ENCODE results near the gene TNFSF10. TPM values are rescaled to one million over a fixed set of nuclear protein-coding genes. Genes with fewer than 3 reads are reported as not detected.

TNFSF10 gene
- total RNA-seq, 3 donors from 2014 or later: 12.9 to 24.3 (median 18.8) TPM

DNA sequence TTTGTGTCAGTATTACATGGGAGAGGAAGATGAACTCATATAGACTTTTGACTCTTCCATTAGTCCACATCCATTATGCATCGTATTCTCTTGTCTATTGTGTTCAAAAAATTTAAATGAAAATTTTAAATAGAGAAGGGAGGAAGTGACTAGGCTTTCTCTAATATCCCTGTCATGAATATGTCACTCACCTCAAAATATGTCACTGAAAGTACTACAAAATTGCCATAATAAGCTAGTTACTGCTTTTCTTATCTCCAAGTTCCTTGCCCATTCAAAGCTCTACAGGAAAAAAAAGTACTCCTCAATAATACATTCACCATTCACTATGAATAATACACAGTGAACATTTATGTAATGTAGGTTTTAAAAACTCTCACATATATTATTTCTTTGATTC is 52.6 kb downstream of the TNFSF10 start:
- no peak for DNase-seq
- Mint-ChIP-seq H3K4me1 (ENCODE audit: low read depth) (no peaks in the 10 kb centered on the region), H3K36me3 (ENCODE audit: insufficient read depth) (no peaks in the 10 kb centered on the region), H3K27me3 (ENCODE audit: low read depth) (peaks cover 2% of the 10 kb centered on the region), H3K4me3 (no peak overlapping the region), H3K9me3 (no peaks in the 10 kb centered on the region)
- no peak for ATAC-seq

DNA sequence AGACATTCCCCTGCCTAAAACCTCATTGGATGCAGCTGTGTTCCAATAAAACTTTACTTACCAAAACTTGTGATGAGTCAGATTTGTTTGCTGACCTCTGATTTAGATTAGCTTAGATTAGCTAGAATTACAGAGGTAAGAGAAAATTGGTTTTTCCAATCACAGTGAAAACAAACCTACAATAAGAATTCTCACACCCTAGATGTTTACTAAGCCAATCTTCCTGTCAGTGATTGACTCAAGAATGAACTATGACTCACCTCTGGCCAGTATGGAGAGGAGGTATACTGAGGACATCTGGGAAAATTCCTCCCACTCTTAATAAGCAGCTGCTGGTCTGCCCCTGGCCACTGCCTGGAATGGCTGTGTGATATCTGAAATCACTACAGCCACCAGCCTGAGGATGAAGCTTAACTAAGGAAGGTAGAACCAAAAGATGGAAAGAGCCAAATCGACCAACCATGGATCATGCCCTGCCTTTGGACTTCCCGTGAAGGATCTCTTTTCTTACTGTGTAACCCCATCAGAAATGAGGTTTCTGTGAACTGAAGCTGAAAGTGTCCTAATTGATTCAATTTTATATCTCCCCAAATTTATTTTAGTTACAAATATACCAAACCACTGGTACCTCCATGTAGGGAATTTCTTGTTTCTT is 55.9 kb downstream of the TNFSF10 start:
- ATAC-seq (no peak), DNase-seq (no peak)
- peaks cover 2% of the 10 kb centered on the region for H3K27me3 Mint-ChIP-seq (ENCODE audit: low read depth)
- H3K4me3 Mint-ChIP-seq: no peak overlapping the region
- H3K9me3 Mint-ChIP-seq: no peaks in the 10 kb centered on the region
- no peaks in the 10 kb centered on the region for H3K36me3 Mint-ChIP-seq (ENCODE audit: insufficient read depth)
- H3K4me1 Mint-ChIP-seq (ENCODE audit: low read depth): no peaks in the 10 kb centered on the region

DNA sequence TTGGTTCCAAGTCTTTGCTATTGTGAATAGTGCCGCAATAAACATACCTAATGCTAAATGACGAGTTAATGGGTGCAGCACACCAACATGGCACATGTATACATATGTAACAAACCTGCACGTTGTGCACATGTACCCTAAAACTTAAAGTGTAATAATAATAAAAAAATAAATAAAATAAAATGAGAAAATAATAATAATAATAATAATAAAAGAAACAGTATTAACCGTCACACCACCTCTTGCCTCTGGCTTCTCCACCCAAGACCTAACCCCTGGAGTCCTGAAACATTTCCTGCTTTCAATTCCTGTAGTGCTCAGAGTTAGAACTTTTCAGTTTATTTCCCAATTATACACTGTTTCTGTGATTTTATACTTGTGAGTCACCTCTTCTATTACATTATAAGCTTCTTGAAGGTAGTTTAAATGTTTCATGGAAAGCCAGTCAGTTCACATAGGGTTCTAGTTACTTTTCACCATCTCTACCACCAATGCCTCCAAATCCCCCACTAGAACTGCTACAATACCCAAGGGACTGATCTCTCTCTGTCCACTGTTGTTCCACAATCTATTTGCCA is 56.6 kb downstream of the TNFSF10 start:
- no peaks in the 10 kb centered on the region for H3K9me3 Mint-ChIP-seq
- no peaks in the 10 kb centered on the region for H3K36me3 Mint-ChIP-seq (ENCODE audit: insufficient read depth)
- H3K4me1 Mint-ChIP-seq (ENCODE audit: low read depth): peaks cover 3% of the 10 kb centered on the region
- no peak for DNase-seq
- H3K27me3 Mint-ChIP-seq (ENCODE audit: low read depth): peaks cover 2% of the 10 kb centered on the region
- no peak overlapping the region for H3K4me3 Mint-ChIP-seq
- ATAC-seq: no peak

DNA sequence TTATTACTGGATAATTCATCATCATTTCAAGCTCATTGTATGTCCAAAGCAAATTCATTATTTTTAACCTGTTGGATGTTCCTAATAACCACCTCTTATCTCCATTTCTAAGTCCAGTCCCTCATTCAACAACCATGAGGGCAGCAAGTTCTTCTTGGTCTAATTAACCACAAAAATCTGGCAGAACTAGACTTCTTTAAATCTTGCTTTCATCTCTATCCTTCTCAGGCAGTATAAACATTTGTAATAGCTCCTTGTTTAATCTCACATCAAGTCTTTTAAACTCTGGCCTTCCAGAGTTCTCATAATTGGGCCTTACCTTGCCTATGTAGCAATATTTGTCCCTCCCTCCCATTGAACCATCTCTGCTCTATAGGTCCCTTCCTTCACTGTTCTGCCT is 57.9 kb downstream of the TNFSF10 start:
- H3K4me3 Mint-ChIP-seq: no peak overlapping the region
- H3K9me3 Mint-ChIP-seq: no peaks in the 10 kb centered on the region
- peaks cover 2% of the 10 kb centered on the region for H3K27me3 Mint-ChIP-seq (ENCODE audit: low read depth)
- DNase-seq (no peak), ATAC-seq (no peak)
- no peaks in the 10 kb centered on the region for H3K36me3 Mint-ChIP-seq (ENCODE audit: insufficient read depth)
- peaks cover 4% of the 10 kb centered on the region for H3K4me1 Mint-ChIP-seq (ENCODE audit: low read depth)

DNA sequence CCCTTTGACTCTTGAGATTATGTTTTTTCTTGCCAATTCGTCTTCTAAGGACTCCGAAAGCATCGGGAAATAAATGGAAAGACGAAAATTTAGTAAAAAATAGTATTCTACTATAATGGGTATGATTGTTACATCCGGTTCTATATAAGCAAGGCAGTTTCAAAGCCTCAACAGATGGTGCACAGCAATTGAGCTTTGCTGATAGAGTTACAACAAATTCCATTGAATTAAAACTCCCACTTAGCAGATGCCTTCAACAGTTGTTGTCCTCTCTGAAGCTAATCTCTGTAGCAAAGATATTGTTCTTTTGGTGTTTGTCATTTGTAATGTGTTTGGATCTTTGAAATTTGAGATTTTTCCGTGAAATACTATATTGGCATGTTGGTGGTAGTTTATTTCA is 58.9 kb downstream of the TNFSF10 start:
- H3K4me3 Mint-ChIP-seq: no peak overlapping the region
- no peak for ATAC-seq
- DNase-seq: no peak
- peaks cover 2% of the 10 kb centered on the region for H3K27me3 Mint-ChIP-seq (ENCODE audit: low read depth)
- no peaks in the 10 kb centered on the region for H3K36me3 Mint-ChIP-seq (ENCODE audit: insufficient read depth)
- H3K4me1 Mint-ChIP-seq (ENCODE audit: low read depth): peaks cover 4% of the 10 kb centered on the region
- H3K9me3 Mint-ChIP-seq: no peaks in the 10 kb centered on the region

DNA sequence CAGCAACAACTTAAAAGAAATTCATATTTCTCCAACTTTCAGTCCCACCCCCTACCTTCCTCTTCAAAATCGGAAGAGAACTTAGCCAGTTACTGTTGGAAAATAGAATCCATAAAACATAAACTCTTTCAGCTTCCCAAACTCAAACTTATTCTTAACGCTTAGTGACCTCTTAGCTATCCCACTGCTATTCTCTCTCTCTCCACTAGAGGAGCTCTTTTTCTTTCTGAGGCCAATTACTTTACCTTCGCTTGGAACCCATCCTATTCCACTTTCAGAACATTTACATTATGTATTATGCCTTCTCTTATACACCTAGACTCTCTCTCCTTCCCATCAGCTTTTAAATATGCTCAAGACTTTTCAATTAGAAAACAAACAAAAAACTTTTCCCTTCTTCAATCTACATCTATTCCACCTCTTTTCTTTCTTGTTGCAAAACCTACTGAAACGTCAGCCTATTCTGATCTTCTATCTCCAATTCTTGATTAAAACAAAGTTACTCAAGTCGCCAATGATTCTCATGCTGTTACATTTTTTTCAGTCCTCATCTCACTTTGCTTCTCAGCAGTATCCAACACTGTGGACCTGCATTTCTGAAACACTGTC is 61.6 kb downstream of the TNFSF10 start:
- Mint-ChIP-seq H3K4me1 (ENCODE audit: low read depth) (peaks cover 4% of the 10 kb centered on the region), H3K27me3 (ENCODE audit: low read depth) (no peaks in the 10 kb centered on the region)
- DNase-seq: no peak

DNA sequence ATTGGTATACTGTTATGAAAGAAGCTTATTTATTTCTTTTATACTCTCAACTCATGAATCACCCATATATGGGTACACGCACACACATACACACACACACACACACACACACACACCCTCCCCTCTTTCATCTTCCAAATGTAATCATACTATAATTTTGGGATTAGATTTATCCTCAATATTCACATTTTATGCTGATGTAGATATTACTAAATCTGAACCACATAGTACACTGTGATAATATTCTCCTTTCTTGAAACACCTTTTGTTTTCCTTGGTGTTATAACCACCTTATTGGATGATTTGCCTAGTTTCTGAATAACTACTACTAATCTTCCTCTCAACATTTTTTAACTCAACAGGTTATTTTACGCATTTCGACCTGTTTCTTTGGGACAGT is 66.8 kb downstream of the TNFSF10 start:
- no peaks in the 10 kb centered on the region for H3K4me1 Mint-ChIP-seq (ENCODE audit: low read depth)
- H3K27me3 Mint-ChIP-seq (ENCODE audit: low read depth): peaks cover 21% of the 10 kb centered on the region
- H3K4me3 Mint-ChIP-seq: no peak overlapping the region
- ATAC-seq (no peak), DNase-seq (no peak)
- H3K9me3 Mint-ChIP-seq: no peaks in the 10 kb centered on the region
- H3K36me3 Mint-ChIP-seq (ENCODE audit: insufficient read depth): no peaks in the 10 kb centered on the region

More for the DNA sequence above, 61.6 kb downstream of the TNFSF10 start:
- ATAC-seq: peak in 1 of 2 donors; percentile 43
- Mint-ChIP-seq H3K4me3 (no peak overlapping the region), H3K36me3 (ENCODE audit: insufficient read depth) (no peaks in the 10 kb centered on the region), H3K9me3 (no peaks in the 10 kb centered on the region)

Other genes with a start within 250 kb of the TNFSF10 start
- not detected for gene GHSR, start 75.0 kb downstream of the TNFSF10 start, total RNA-seq
- 1 to 10 TPM; 4.5 to 5.9 (median 4.6) TPM for gene NCEH1, start 187.6 kb upstream of the TNFSF10 start, total RNA-seq
- 10 to 100 TPM in 2 of 3 donors, 1 to 10 TPM in 1; 8.6 to 11.0 (median 10.2) TPM for gene ECT2, start 227.3 kb upstream of the TNFSF10 start, total RNA-seq

All from activated T-cell treated with anti-CD3 and anti-CD28 coated beads, Interleukin-2, amount 50 U/mL, for 4 hours (primary cell).